Osteocyte (in vitro differentiated cells): ENCODE measurements around the gene MEP1A. TPM values are rescaled to one million over a fixed set of nuclear protein-coding genes. Genes with fewer than 3 reads are reported as not detected.

Experiments
- DNase-seq: peaks from one replicate; pipeline ENCODE4 v3.0.0; 2021; ENCODE audit warnings: mixed read lengths; ENCODE audit not compliant: unreplicated experiment; ENCODE audit errors: extremely low spot score
- H3K27ac Mint-ChIP-seq: one replicate; pipeline ENCODE4 v1.8.0; 2021; ENCODE audit warnings: mild to moderate bottlenecking, mixed read lengths; ENCODE audit not compliant: unreplicated experiment
- H3K27me3 Mint-ChIP-seq: one replicate; pipeline ENCODE4 v1.8.0; 2021; ENCODE audit warnings: mixed read lengths; ENCODE audit not compliant: unreplicated experiment
- H3K36me3 Mint-ChIP-seq: one replicate; pipeline ENCODE4 v1.8.0; 2021; ENCODE audit warnings: mixed read lengths; ENCODE audit not compliant: unreplicated experiment
- H3K4me1 Mint-ChIP-seq: one replicate; pipeline ENCODE4 v1.8.0; 2021; ENCODE audit warnings: mixed read lengths; ENCODE audit not compliant: unreplicated experiment
- H3K4me3 Mint-ChIP-seq: one replicate; pipeline ENCODE4 v1.8.0; 2021; ENCODE audit warnings: mild to moderate bottlenecking, moderate library complexity, mixed read lengths; ENCODE audit not compliant: unreplicated experiment
- H3K9me3 Mint-ChIP-seq: one replicate; pipeline ENCODE4 v1.8.0; 2021; ENCODE audit warnings: mixed read lengths; ENCODE audit not compliant: unreplicated experiment
- CTCF ChIP-seq: fragments of 200-600 bp; sonication (generic); IDR thresholded peaks from 2 replicates; pipeline ENCODE4 v1.5.0; 2021; ENCODE audit warnings: antibody characterized with exemption, mild to moderate bottlenecking, moderate library complexity
- total RNA-seq: library from RNA; stranded (reverse); gene quantifications from 2 replicates; pipeline ENCODE4 v1.2.1, GENCODE V29; 2021

MEP1A gene
- total RNA-seq, 1 donor from 2014 or later, result not detected

GRCh38 chr6:46815130-46815529, 21.9 kb downstream of the MEP1A start:
- H3K4me1 Mint-ChIP-seq, result no peaks in the 10 kb centered on the region
- TF ChIP-seq CTCF, result no peak
- peaks cover 36% of the 10 kb centered on the region for H3K27me3 Mint-ChIP-seq
- H3K9me3 Mint-ChIP-seq, result no peaks in the 10 kb centered on the region
- H3K27ac Mint-ChIP-seq, result no peak overlapping the region
- H3K4me3 Mint-ChIP-seq, result no peak overlapping the region
- DNase-seq, result no peak
- no peaks in the 10 kb centered on the region for H3K36me3 Mint-ChIP-seq

- no peak for TF ChIP-seq CTCF
- DNase-seq, result no peak
- Mint-ChIP-seq H3K4me1 (no peaks in the 10 kb centered on the region), H3K4me3 (no peak overlapping the region), H3K36me3 (no peaks in the 10 kb centered on the region), H3K9me3 (no peaks in the 10 kb centered on the region), H3K27me3 (peaks cover 22% of the 10 kb centered on the region), H3K27ac (no peak overlapping the region)
Measured at GRCh38 chr6:46816626-46817025, 23.4 kb downstream of the MEP1A start.

- no peak for TF ChIP-seq CTCF
- peaks cover 11% of the 10 kb centered on the region for H3K27me3 Mint-ChIP-seq
- no peaks in the 10 kb centered on the region for H3K9me3 Mint-ChIP-seq
- no peaks in the 10 kb centered on the region for H3K4me1 Mint-ChIP-seq
- no peak for DNase-seq
- H3K27ac Mint-ChIP-seq, result no peak overlapping the region
- no peaks in the 10 kb centered on the region for H3K36me3 Mint-ChIP-seq
- H3K4me3 Mint-ChIP-seq, result no peak overlapping the region
Measured at GRCh38 chr6:46819561-46819960, 26.4 kb downstream of the MEP1A start.

DNA sequence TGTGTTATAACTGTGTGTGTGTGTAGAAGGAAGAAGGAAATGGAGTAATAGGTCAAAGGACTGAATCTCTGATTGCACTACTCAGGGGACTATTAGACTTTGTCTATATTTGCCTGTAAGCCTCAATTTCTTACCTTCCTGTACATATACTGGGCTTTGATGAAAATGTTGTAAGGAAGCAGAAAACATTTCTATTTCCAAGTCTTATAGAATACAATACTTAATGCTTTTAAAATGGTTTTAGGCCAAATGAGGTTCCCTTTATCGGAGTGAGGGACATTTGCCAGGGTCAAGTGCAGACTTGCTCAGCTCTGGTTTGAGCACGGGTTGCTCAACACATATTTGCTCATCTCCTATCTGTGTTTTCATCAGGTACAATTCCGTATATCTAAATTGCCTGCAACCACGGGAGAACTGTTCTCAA, 28.3 kb downstream of the MEP1A start:
- Mint-ChIP-seq H3K36me3 (no peaks in the 10 kb centered on the region), H3K9me3 (no peaks in the 10 kb centered on the region), H3K27ac (no peak overlapping the region), H3K4me3 (no peak overlapping the region), H3K4me1 (no peaks in the 10 kb centered on the region), H3K27me3 (peaks cover 16% of the 10 kb centered on the region)
- no peak for DNase-seq
- TF ChIP-seq CTCF, result no peak

DNA sequence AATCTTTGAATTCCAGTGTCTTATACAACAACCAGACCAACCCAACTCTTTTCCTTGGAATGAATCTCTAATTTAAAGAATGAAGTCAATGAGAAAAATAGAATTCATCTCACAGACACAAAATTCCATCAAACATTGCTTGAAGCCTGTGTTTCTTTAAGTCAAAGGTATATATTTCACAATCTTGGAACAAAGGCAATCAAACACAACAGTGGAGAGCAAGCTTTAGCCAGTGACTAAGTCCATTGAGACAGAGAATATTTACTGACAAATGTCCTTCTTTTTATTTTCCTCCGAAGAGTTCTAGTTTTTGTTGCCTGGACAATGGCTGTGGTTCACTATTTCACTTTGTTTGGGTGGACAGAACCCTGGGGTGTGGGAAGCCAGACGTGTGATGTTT, 35.8 kb downstream of the MEP1A start:
- H3K4me1 Mint-ChIP-seq, result no peaks in the 10 kb centered on the region

More for the DNA sequence above, 35.8 kb downstream of the MEP1A start:
- no peak for TF ChIP-seq CTCF
- DNase-seq, result no peak
- Mint-ChIP-seq H3K27ac (no peak overlapping the region), H3K36me3 (no peaks in the 10 kb centered on the region), H3K27me3 (peaks cover 16% of the 10 kb centered on the region), H3K4me3 (no peak overlapping the region), H3K9me3 (no peaks in the 10 kb centered on the region)
